Endothelial cell of umbilical vein (primary cell): ENCODE results near the gene RIMS3. TPM values are rescaled to one million over a fixed set of nuclear protein-coding genes. Genes with fewer than 3 reads are reported as not detected.

Experiments
- BruUV-seq: library from RNA; stranded (reverse); fragments of 400-500 nt; replicated peaks from 2 replicates; lab custom pipeline; 2021; lab: Mats Ljungman, UMichigan
- CTCF ChIA-PET: fragments of 300-600, 350-600 bp; sonication (Branson Sonifier 250); formaldehyde crosslinking; loops from one replicate; lab custom pipeline; 2021; ENCODE audit warnings: antibody characterized with exemption, inconsistent platforms; lab: Charles Lee
- POLR2A ChIA-PET: fragments of 300-600, 350-600 bp; sonication (Branson Sonifier 250); formaldehyde crosslinking; loops from one replicate; lab custom pipeline; 2021; ENCODE audit warnings: antibody characterized with exemption, inconsistent platforms; lab: Charles Lee
- DNase-seq: peaks from one replicate; pipeline ENCODE4 v3.0.0-alpha.2; 2011; ENCODE audit warnings: low read depth, low spot score
- FAIRE-seq: peaks from 2 replicates; lab custom pipeline; 2011; peaks lifted over from hg19 to GRCh38; lab: Jason Lieb, UNC
- H2AFZ ChIP-seq: 2 replicates; pipeline ENCODE4 v1.6.0; 2012; ENCODE audit warnings: low read depth, low read length, control low read depth, inconsistent platforms
- H3K27ac ChIP-seq: 2 replicates; pipeline ENCODE4 v1.5.1; 2011; ENCODE audit warnings: low read depth, mild to moderate bottlenecking, control low read depth, low read length, moderate library complexity; ENCODE audit not compliant: insufficient read depth
- H3K27me3 ChIP-seq, 2 experiments: 2 replicates each; pipeline versions ENCODE4 v1.6.0 to v1.6.1; 2011; ENCODE audit warnings: low read length in 2 of 2, mixed read lengths in 1 of 2; ENCODE audit not compliant: control insufficient read depth in 2 of 2, insufficient read depth in 2 of 2
- H3K36me3 ChIP-seq, 2 experiments: 2 replicates in 1 of 2; 3 replicates in 1 of 2; pipeline ENCODE4 v1.5.1; 2011; ENCODE audit warnings: low read length in 2 of 2, mild to moderate bottlenecking in 1 of 2, moderate library complexity in 1 of 2; ENCODE audit not compliant: control insufficient read depth in 2 of 2, insufficient read depth in 2 of 2; ENCODE audit errors: extremely low read depth in 1 of 2
- H3K4me1 ChIP-seq: 3 replicates; pipeline ENCODE4 v1.5.1; 2011; ENCODE audit warnings: mild to moderate bottlenecking, low read length; ENCODE audit not compliant: control insufficient read depth, insufficient read depth; ENCODE audit errors: extremely low read depth
- H3K4me2 ChIP-seq: 2 replicates; pipeline ENCODE4 v1.6.1; 2011; ENCODE audit warnings: low read length, control low read depth, mixed read lengths; ENCODE audit not compliant: insufficient read depth
- H3K4me3 ChIP-seq, 3 experiments: fragments of 200-600 bp in 1 of 3; sonication (generic), shearing (Covaris generic) in 1 of 3; replicated peaks in 1 of 3; 2 replicates each; pipeline ENCODE4 v1.5.1; 2011 to 2016; ENCODE audit warnings: control low read depth in 3 of 3, low read length in 3 of 3, mild to moderate bottlenecking in 2 of 3, inconsistent platforms in 1 of 3, low read depth in 1 of 3, moderate library complexity in 1 of 3; ENCODE audit not compliant: insufficient read depth in 1 of 3
- H3K79me2 ChIP-seq: 2 replicates; pipeline ENCODE4 v1.6.0; 2012; ENCODE audit warnings: low read length, inconsistent platforms; ENCODE audit not compliant: control insufficient read depth, insufficient read depth
- H3K9ac ChIP-seq: replicated peaks from 2 replicates; pipeline ENCODE3; 2011; ENCODE audit warnings: low read length, control low read depth; ENCODE audit not compliant: insufficient read depth; ENCODE audit errors: extremely low read depth
- H3K9me1 ChIP-seq: replicated peaks from 3 replicates; pipeline ENCODE4 v1.6.0; 2011; ENCODE audit warnings: mild to moderate bottlenecking, low read length; ENCODE audit not compliant: control insufficient read depth, insufficient read depth; ENCODE audit errors: extremely low read depth
- H3K9me3 ChIP-seq: replicated peaks from 2 replicates; pipeline ENCODE4 v1.5.1; 2012; ENCODE audit warnings: low read length, inconsistent platforms; ENCODE audit not compliant: control insufficient read depth, insufficient read depth
- H4K20me1 ChIP-seq: replicated peaks from 2 replicates; pipeline ENCODE3; 2011; ENCODE audit warnings: mild to moderate bottlenecking, low read length; ENCODE audit not compliant: control insufficient read depth, insufficient read depth; ENCODE audit errors: extremely low read depth
- EZH2 ChIP-seq: IDR thresholded peaks from 2 replicates; pipeline ENCODE4 v1.6.1; 2012; ENCODE audit warnings: borderline replicate concordance, low read depth, mild to moderate bottlenecking, moderate library complexity, low read length, inconsistent platforms; ENCODE audit not compliant: severe bottlenecking
- GATA2 ChIP-seq: IDR thresholded peaks from 2 replicates; pipeline ENCODE4 v1.7.0; 2011; ENCODE audit warnings: low read depth, mild to moderate bottlenecking, moderate library complexity, mixed read lengths, low read length; ENCODE audit not compliant: insufficient read length, insufficient read depth
- MYC ChIP-seq: IDR thresholded peaks from one replicate; pipeline ENCODE4 v1.6.1; 2011; ENCODE audit warnings: mild to moderate bottlenecking, low read depth, low read length
- POLR2A ChIP-seq: IDR thresholded peaks from 2 replicates; pipeline ENCODE4 v1.6.1; 2012; ENCODE audit warnings: low read depth, mild to moderate bottlenecking, control low read depth, low read length
- POLR2AphosphoS5 ChIP-seq: IDR thresholded peaks from 2 replicates; pipeline ENCODE4 v1.6.1; 2012; ENCODE audit warnings: low read depth, mild to moderate bottlenecking, control low read depth, low read length, moderate library complexity; ENCODE audit not compliant: insufficient read depth
- dilution Hi-C: fragments of 300-500 bp; cut with MboI; formaldehyde crosslinking; loops from one replicate; pipeline ENCODE4 v1.15.0; 2019; ENCODE audit warnings: low sequenced_read_pairs; ENCODE audit not compliant: extremely low pct_ligation_motif_present
- intact Hi-C: fragments of 100-400 bp; cut with micrococcal nuclease; formaldehyde crosslinking; loops from one replicate; pipeline ENCODE4 v1.10.0; 2022
- polyA plus RNA-seq, 4 experiments: library from polyadenylated mRNA; depleted of rRNA in 3 of 4; stranded (reverse) in 3 of 4; unstranded in 1 of 4; fragments of >200 nt; gene quantifications; 2 replicates each; pipeline versions ENCODE4 v1.2.1 to v1.2.3, GENCODE V29; 2011 to 2012; ENCODE audit warnings: missing spikeins in 1 of 4
- total RNA-seq: library from RNA; stranded (reverse); gene quantifications from 2 replicates; pipeline ENCODE4 v1.2.3, GENCODE V29; 2021
- TF ChIP-seq, protein P1 (sequence below): IDR thresholded peaks from 2 replicates; pipeline ENCODE4 v1.6.1; 2011; ENCODE audit not compliant: insufficient read depth, insufficient read length
- TF ChIP-seq, protein P2 (sequence below), 2 donors: IDR thresholded peaks; 1 replicate in 1 of 2; 2 replicates in 1 of 2; pipeline ENCODE4 v1.5.1; 2011; ENCODE audit warnings: low read length in 2 of 2, mild to moderate bottlenecking in 2 of 2, moderate library complexity in 2 of 2, control low read depth in 1 of 2, inconsistent platforms in 1 of 2, low read depth in 1 of 2; ENCODE audit not compliant: insufficient read depth in 1 of 2; ENCODE audit errors: extremely low read depth in 1 of 2

Gene RIMS3
- total and polyA plus RNA-seq, 2 donors (not counting 3 experiments of a cell fraction or from before 2014, with no cell fraction given) = 0.14 to 0.15 TPM

DNA sequence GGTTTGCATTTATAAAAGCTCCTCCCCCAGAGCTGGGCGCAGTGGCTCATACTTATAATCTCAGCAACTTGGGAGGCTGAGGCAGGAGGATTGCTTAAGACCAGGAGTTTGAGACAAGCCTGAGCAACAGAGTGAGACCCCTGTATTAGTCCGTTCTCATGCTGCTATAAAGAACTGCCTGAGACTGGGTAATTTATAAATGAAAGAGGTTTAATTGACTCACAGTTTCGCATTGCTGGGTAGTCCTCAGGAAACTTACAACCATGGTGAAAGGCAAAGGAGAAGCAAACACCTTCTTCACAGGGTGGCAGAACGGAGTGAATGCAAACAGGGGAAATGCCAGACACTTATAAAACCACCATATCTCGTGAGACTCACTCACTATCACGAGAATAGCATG, 81.5 kb downstream of the RIMS3 start:
- Histone ChIP-seq H3K4me3 (no peak overlapping the region), H3K9me3 (no peaks in the 10 kb centered on the region), H3K4me2 (no peak overlapping the region), H3K27ac (no peak overlapping the region), H3K9me1 (no peaks in the 10 kb centered on the region), H4K20me1 (no peaks in the 10 kb centered on the region), H3K36me3 (no peaks in the 10 kb centered on the region), H3K9ac (no peak overlapping the region), H2AFZ (no peak overlapping the region), H3K4me1 (no peaks in the 10 kb centered on the region), H3K79me2 (no peaks in the 10 kb centered on the region), H3K27me3 (peaks cover 3 to 4% of the 10 kb centered on the region in 2 experiments)
- TF ChIP-seq, protein P1, sequence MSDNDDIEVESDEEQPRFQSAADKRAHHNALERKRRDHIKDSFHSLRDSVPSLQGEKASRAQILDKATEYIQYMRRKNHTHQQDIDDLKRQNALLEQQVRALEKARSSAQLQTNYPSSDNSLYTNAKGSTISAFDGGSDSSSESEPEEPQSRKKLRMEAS = no peak
- TF ChIP-seq EZH2 = no peak
- FAIRE-seq = no peak
- dilution Hi-C loops (no loop called here), intact Hi-C loops (no loop called here)
- ChIA-PET CTCF (interaction anchor here (2.8 kb wide), 1 partner anchor 52 kb away, joined by 11 read pairs; the partner anchor contains the start of gene ZNF684), POLR2A (no interaction called here)
- BruUV-seq = no TSS peak
- DNase-seq = no peak

DNA sequence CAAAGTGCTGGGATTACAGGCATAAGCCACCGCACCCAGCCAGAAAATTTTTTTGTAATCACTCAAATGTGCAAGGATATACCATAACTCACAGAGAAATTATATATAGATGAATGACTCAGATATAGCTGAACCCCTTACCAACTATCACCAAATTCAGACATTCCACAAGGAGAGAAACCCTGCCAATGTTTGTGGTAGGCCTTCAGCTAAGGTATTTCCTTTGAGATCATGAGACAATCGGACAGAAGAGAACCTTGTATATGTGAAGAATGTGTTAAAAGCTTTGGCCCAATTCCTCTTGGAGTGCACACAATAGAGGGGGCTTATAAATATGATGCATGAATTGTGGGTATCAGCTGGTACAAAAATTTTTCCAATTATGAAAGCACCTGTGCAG, 83.4 kb downstream of the RIMS3 start:
- no peaks in the 10 kb centered on the region for H4K20me1 ChIP-seq
- dilution Hi-C loops (no loop called here), intact Hi-C loops (no loop called here)
- H3K4me2 ChIP-seq = no peak overlapping the region
- CTCF ChIA-PET = interaction anchor here (2.8 kb wide), 1 partner anchor 50 kb away, joined by 11 read pairs; the partner anchor contains the start of gene ZNF684
- H3K9me3 ChIP-seq = no peaks in the 10 kb centered on the region
- no peak overlapping the region for H3K4me3 ChIP-seq
- no peak for TF ChIP-seq POLR2AphosphoS5
- TF ChIP-seq GATA2 = no peak
- no peak for TF ChIP-seq MYC
- no peak for TF ChIP-seq EZH2
- no peak for TF ChIP-seq POLR2A
- TF ChIP-seq, protein P2, sequence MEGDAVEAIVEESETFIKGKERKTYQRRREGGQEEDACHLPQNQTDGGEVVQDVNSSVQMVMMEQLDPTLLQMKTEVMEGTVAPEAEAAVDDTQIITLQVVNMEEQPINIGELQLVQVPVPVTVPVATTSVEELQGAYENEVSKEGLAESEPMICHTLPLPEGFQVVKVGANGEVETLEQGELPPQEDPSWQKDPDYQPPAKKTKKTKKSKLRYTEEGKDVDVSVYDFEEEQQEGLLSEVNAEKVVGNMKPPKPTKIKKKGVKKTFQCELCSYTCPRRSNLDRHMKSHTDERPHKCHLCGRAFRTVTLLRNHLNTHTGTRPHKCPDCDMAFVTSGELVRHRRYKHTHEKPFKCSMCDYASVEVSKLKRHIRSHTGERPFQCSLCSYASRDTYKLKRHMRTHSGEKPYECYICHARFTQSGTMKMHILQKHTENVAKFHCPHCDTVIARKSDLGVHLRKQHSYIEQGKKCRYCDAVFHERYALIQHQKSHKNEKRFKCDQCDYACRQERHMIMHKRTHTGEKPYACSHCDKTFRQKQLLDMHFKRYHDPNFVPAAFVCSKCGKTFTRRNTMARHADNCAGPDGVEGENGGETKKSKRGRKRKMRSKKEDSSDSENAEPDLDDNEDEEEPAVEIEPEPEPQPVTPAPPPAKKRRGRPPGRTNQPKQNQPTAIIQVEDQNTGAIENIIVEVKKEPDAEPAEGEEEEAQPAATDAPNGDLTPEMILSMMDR (IDR thresholded peaks at IDR 0.05; ENCODE audit: extremely low read depth in 1 of 2, insufficient read depth in 1 of 2, low read depth in 1 of 2, low read length in 2 of 2) = no peak
- H2AFZ ChIP-seq = no peak overlapping the region
- H3K79me2 ChIP-seq = no peaks in the 10 kb centered on the region
- DNase-seq = no peak
- no peaks in the 10 kb centered on the region for H3K4me1 ChIP-seq
- peaks cover 0 to 3% of the 10 kb centered on the region in 2 experiments for H3K27me3 ChIP-seq
- no peak overlapping the region for H3K9ac ChIP-seq
- POLR2A ChIA-PET = interaction anchor here (0.6 kb wide), 1 partner anchor 50 kb away, joined by 3 read pairs; no protein-coding TSS in a partner anchor
- no TSS peak for BruUV-seq
- H3K9me1 ChIP-seq = no peaks in the 10 kb centered on the region
- FAIRE-seq = no peak
- no peaks in the 10 kb centered on the region for H3K36me3 ChIP-seq
- H3K27ac ChIP-seq = no peak overlapping the region
